Dendritic cell treated with granulocyte-macrophage colony-stimulating factor and Interleukin-4, amounts not matched to agents 40 ng/mL and 50 ng/mL, for 4 days (primary cell): ENCODE results near the gene MACROD2.

Experiments used
- H3K27ac Mint-ChIP-seq: one replicate; pipeline ENCODE4 v1.8.0; 2022; ENCODE audit warnings: mild to moderate bottlenecking, mixed read lengths
- H3K27me3 Mint-ChIP-seq: one replicate; pipeline ENCODE4 v1.8.0; 2022; ENCODE audit warnings: mild to moderate bottlenecking, mixed read lengths
- H3K36me3 Mint-ChIP-seq: one replicate; pipeline ENCODE4 v1.8.0; 2022; ENCODE audit warnings: low read depth, mixed read lengths
- H3K4me1 Mint-ChIP-seq: one replicate; pipeline ENCODE4 v1.8.0; 2022; ENCODE audit warnings: low read depth, mixed read lengths
- H3K4me3 Mint-ChIP-seq: one replicate; pipeline ENCODE4 v1.8.0; 2022; ENCODE audit warnings: mild to moderate bottlenecking, moderate library complexity, mixed read lengths
- H3K9me3 Mint-ChIP-seq: one replicate; pipeline ENCODE4 v1.8.0; 2022; ENCODE audit warnings: mixed read lengths
- intact Hi-C: fragments of 100-400 bp; cut with micrococcal nuclease; formaldehyde crosslinking; loops from one replicate; pipeline ENCODE4 v1.15.0; 2022

The MACROD2 gene

DNA sequence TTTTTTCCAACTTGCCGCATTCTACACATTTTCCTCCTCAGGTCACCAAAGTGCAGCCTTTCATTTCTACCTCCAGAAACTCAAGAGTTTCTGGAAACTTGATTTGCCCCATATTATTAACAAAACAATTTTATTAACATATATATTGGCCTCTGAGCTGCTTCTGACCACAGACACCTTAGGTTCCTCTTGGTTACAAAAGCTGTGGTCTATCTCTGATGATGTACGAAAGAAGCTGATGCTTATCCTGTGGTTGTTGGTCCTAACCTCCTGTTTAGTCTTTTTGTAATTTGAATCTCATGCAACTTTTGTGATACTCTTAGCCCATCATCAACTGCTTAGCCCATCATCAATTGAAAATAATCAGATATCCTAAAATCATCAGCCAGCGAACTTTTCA, 1842.2 kb downstream of the MACROD2 start:
- Mint-ChIP-seq H3K27ac (no peak overlapping the region), H3K4me3 (no peak overlapping the region), H3K36me3 (no peaks in the 10 kb centered on the region), H3K27me3 (no peaks in the 10 kb centered on the region), H3K4me1 (no peaks in the 10 kb centered on the region), H3K9me3 (peaks cover 16% of the 10 kb centered on the region)
- intact Hi-C loops, result no loop called here

DNA sequence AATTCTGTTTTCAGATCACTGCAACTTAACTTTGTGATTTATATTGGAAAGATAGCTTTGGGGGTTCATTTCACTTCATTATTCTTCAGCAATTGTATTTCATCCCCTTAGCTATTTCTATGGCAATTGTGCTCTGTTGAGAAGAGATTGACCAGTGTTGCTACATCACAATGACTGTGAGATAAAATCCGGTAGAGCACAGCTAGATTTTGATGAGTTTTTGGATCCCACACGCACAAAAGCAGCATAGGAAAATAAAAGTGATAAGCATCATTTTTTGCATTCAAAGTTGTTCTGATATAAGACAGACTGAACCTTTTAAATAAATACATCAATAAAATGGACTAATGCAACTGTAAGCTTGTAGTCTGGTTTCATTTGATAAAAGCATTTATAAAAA, 1843.2 kb downstream of the MACROD2 start:
- Mint-ChIP-seq H3K4me3 (no peak overlapping the region), H3K9me3 (peaks cover 16% of the 10 kb centered on the region), H3K36me3 (no peaks in the 10 kb centered on the region), H3K27ac (no peak overlapping the region), H3K4me1 (no peaks in the 10 kb centered on the region), H3K27me3 (no peaks in the 10 kb centered on the region)
- intact Hi-C loops, result no loop called here

DNA sequence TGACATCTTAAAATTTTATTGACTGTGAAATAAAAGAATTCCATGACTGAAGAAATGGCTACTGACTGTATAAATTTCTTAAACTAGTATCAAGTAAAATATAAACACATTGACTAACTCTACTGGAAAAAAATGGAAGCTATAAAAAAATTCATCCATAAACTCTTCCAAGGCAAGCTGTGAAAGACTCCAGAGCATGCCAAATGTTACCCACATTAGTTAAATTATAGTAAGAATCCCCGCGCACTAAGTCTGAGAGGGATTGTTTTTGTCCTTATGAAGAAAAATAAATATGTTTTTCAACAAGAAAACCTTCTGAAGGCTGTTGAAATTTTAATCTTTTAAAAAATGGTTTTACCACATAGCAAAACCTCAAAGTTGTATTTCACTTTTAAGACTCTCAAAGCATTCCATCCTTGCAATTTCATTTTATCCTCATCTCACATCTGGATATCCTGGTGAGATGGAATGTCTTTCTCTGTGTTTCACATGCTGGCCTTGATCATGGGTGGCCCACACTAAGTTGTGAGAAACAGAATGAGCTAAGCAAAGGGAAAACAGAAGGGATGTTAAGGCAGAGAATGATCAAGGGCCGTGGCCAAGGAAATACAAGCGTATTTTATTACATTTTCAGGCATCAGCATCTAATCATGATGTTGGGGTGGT, 1845.5 kb downstream of the MACROD2 start:
- no peak overlapping the region for H3K27ac Mint-ChIP-seq
- intact Hi-C loops, result no loop called here
- H3K9me3 Mint-ChIP-seq, result peaks cover 16% of the 10 kb centered on the region
- H3K4me1 Mint-ChIP-seq, result no peaks in the 10 kb centered on the region
- no peak overlapping the region for H3K4me3 Mint-ChIP-seq
- H3K27me3 Mint-ChIP-seq, result no peaks in the 10 kb centered on the region
- H3K36me3 Mint-ChIP-seq, result no peaks in the 10 kb centered on the region

DNA sequence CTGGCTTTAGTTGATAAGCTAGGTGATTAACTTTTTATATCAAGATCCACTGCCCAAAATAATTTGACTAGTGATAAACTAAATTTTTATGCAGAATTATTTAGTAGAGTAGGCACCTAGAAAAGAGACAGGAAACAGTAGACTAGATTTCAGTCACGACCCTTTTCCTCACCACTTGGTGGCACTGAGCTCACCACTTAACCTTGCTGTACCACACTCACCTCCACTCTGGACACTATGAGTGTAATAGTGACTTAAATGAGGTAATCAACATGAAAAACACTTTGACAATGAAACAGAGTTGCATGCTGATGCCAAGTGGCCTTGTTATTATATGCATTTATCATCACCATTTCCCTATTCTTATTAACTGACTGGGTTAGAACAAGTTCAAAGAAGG, 1847.6 kb downstream of the MACROD2 start:
- Mint-ChIP-seq H3K4me3 (no peak overlapping the region), H3K9me3 (peaks cover 16% of the 10 kb centered on the region), H3K27ac (no peak overlapping the region), H3K36me3 (no peaks in the 10 kb centered on the region), H3K4me1 (no peaks in the 10 kb centered on the region), H3K27me3 (no peaks in the 10 kb centered on the region)
- intact Hi-C loops, result no loop called here

DNA sequence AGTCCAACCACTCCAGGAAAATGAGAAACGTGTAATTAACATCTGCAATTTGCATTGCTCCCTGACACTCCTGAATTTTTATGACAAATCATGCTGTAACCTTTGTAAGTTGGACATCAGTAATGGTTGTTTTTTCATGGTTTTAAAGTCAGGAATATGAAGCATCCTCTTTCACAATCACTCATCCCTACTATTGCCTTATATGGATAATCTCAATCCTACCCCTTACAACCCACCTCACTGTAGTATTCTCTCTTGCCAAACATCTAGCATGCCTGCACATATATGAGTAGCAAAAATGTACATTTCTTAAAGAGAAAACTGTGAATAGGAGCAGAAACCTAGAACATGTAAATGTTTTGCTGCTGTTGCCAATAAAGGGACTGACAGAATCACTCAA, 1848.5 kb downstream of the MACROD2 start:
- Mint-ChIP-seq H3K9me3 (peaks cover 16% of the 10 kb centered on the region), H3K4me3 (no peak overlapping the region), H3K36me3 (no peaks in the 10 kb centered on the region), H3K4me1 (no peaks in the 10 kb centered on the region), H3K27ac (no peak overlapping the region), H3K27me3 (no peaks in the 10 kb centered on the region)
- intact Hi-C loops, result no loop called here

DNA sequence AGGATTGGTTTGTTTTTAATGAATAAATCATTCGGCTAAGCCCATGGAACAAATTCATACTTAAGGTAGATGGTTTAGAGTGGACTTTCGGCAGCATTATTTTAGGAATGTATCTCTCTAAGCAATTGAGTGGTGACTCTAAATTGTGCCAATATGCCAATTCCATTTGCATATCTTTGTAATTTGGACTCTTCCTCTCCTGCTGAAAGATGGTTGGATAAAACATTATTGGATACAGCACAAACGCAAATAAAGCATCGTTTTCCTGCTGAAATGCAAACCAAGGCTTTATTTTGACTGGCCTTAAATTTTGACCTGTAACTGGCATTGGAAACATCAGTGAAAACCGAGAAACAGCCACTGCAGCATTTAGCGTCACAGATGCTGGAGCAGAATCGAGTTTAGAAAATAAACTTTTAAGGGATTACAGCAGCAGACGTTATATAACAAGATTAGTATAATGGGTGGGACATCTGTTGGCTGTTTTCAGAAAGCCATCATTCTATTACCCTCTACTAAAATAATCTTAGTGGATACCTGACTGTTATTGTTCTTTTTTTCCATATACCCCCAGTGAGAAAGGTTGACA, 1852.0 kb downstream of the MACROD2 start:
- Mint-ChIP-seq H3K9me3 (no peaks in the 10 kb centered on the region), H3K27me3 (no peaks in the 10 kb centered on the region), H3K4me1 (no peaks in the 10 kb centered on the region), H3K36me3 (no peaks in the 10 kb centered on the region), H3K4me3 (no peak overlapping the region), H3K27ac (no peak overlapping the region)
- intact Hi-C loops, result no loop called here

DNA sequence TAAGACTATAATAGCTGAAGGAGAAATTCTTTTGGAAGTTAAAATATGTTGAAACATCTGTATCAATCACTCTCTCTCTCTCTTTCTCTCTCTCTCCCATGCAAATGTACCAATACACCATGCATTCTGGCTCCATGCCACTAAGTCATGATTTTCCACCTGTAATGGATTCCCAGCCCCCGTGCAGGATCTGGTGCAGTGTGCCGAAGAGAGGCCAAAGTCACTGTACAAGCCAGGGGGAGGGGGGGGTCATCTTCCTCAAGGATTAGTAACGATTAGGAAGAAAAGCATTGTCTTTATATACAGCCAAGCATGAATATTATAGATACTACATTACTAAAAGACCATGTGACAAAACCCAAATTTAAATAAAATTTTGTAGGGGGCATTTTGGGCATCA, 1852.8 kb downstream of the MACROD2 start:
- intact Hi-C loops, result no loop called here
- no peak overlapping the region for H3K4me3 Mint-ChIP-seq
- H3K4me1 Mint-ChIP-seq, result no peaks in the 10 kb centered on the region
- H3K27me3 Mint-ChIP-seq, result no peaks in the 10 kb centered on the region
- H3K36me3 Mint-ChIP-seq, result no peaks in the 10 kb centered on the region
- no peaks in the 10 kb centered on the region for H3K9me3 Mint-ChIP-seq
- H3K27ac Mint-ChIP-seq, result no peak overlapping the region

DNA sequence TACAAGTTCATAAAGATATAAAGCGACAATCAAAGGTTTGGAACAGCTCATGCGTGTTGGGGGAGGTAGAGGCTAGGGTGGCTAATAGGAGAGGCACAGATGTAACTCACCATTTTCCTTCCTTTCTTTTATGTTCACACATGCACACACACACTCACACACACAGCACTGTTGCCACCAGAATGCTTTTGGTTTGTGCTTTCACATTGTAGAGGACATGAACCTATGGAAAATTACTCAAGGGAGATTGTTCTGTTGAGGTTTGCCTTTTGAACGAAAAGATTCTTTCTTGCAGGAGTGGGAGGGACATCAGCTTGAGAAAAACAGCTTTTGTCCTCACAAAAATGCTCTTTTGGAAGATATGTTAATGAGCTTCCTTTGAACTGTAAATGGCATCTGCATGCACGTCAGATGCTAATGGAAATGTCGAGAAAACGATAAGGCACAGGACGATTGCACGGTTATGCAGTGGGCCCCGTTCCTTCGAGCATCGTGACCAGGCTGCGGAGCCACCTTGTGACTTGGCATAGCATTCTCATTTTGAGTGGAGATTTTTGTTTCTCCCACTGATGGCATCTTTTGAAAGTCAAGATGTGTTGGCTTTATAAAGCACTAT, 1853.8 kb downstream of the MACROD2 start:
- Mint-ChIP-seq H3K36me3 (no peaks in the 10 kb centered on the region), H3K4me3 (no peak overlapping the region), H3K27me3 (no peaks in the 10 kb centered on the region), H3K4me1 (no peaks in the 10 kb centered on the region), H3K27ac (no peak overlapping the region), H3K9me3 (no peaks in the 10 kb centered on the region)
- intact Hi-C loops, result no loop called here

DNA sequence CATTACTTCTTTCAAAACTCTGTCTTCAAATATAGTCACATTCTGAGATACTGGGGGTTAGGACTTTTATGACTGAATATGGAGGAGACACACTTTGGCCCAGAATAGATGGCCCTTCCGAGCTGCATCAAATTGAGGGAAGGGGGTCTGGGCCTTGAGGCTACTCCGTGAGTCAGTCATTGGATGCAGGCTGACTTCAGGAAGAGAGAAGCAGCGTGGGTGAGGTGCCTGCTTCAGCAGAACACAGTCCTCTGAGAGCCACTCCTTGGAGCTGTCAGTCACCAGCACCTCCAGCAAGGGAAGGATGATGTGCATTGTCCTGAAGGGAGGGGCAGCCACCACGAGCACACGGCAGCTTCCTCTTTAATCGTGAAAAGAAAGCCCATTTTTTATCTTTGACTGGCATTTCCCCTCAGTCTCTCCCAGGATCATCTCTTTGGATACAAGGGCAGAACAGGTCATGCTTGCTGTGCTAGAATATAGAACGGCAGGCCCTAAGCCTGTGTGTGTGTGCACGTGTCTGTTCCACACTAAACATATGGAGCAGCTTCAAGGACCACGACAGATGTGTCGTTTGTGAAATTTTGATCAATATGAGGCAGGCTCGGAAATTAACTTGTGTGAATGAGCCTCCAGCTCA, 1856.4 kb downstream of the MACROD2 start:
- no peaks in the 10 kb centered on the region for H3K27me3 Mint-ChIP-seq
- H3K36me3 Mint-ChIP-seq, result no peaks in the 10 kb centered on the region
- no peaks in the 10 kb centered on the region for H3K9me3 Mint-ChIP-seq
- intact Hi-C loops, result no loop called here
- H3K27ac Mint-ChIP-seq, result no peak overlapping the region
- H3K4me1 Mint-ChIP-seq, result no peaks in the 10 kb centered on the region
- H3K4me3 Mint-ChIP-seq, result no peak overlapping the region

DNA sequence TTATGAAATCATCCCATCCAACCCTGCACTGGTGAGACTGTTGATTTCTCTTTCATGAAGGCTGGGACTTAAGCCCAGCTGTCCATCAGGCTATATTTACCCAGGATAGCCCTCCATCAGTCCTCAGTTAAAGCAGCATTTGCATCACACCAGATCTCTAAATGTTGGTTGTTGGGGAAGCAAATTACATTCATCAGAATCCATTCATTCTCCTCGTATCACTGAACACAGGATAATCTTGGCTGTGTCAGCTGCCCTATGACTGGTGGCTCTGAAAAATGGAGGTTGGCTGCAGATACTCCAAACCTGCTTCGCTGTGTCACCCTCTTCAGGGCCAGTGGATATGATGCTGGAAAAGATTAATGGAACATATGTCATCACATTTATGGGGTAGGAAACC, 1859.6 kb downstream of the MACROD2 start:
- H3K36me3 Mint-ChIP-seq, result no peaks in the 10 kb centered on the region

DNA sequence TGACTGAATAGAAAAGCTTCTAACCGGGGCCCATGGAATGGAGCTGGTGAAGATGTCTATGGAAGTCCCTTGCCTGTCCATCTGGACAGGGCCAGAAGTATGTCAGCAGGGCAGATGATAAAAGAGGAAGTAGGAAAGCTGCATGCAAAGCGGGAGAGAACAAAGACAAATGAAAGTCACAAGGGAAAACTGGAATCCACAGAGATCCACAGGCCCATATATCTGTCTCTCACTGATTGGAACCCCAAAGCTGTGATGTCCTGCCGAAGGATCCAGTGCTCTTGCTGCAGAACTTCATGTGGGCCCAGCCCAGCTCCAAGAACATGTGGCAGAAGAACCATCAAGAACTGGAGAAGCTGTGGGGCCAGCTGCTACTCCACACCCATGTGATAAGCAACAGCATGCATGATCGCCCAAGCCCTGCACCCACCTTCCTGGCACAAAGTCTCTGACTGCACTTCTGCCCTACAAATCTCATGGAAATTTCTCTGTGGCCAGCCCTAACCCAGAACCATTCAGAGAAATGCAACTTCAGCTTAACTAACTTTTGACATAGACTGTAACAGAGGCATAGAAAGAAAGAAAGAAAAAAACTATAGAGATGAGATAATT, 1862.0 kb downstream of the MACROD2 start:
- Mint-ChIP-seq H3K27ac (no peak overlapping the region), H3K36me3 (no peaks in the 10 kb centered on the region), H3K4me3 (no peak overlapping the region), H3K4me1 (no peaks in the 10 kb centered on the region), H3K27me3 (no peaks in the 10 kb centered on the region), H3K9me3 (no peaks in the 10 kb centered on the region)
- intact Hi-C loops, result no loop called here

More for the DNA sequence above, 1859.6 kb downstream of the MACROD2 start:
- H3K27ac Mint-ChIP-seq, result no peak overlapping the region
- H3K4me1 Mint-ChIP-seq, result no peaks in the 10 kb centered on the region
- H3K4me3 Mint-ChIP-seq, result no peak overlapping the region
- H3K9me3 Mint-ChIP-seq, result no peaks in the 10 kb centered on the region
- no peaks in the 10 kb centered on the region for H3K27me3 Mint-ChIP-seq
- intact Hi-C loops, result no loop called here

DNA sequence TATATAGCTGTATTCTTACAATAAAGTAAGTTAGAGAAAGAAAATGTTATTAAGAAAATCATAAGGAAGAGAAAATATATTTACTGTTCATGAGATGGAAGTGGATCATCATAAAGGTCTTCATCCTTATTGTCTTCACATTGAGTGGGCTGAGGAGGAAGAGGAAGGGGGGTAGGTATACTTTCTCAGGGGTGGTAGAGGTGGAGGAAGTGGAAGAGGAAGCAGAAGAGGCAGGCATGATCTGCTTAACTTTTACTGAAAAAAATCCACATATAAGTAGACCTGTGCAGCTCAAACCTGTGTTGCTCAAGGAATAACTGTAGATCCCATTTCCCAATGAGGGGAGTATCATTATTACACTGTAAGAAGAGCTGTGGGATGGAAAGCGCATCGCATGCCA, 1863.7 kb downstream of the MACROD2 start:
- Mint-ChIP-seq H3K36me3 (no peaks in the 10 kb centered on the region), H3K4me1 (no peaks in the 10 kb centered on the region), H3K27ac (no peak overlapping the region), H3K9me3 (no peaks in the 10 kb centered on the region), H3K4me3 (no peak overlapping the region), H3K27me3 (no peaks in the 10 kb centered on the region)
- intact Hi-C loops, result no loop called here

DNA sequence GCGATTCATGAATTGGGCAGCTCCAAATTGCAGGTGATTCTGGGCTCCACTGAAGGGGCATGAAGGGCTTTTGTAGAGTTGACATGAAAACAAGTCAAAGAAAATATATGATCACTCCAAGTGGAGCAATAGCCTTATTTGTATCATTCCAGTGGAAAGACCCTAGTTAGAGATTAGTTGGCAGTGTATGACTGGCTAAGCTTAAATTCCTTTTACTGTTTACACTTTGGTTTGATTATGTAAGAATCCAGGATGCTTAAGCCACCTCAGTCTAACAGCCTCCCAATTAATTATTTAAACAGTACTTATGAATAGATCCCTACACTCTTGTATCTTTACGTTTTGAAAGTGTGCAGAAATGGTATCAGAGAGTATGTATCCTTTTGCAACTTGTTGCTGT, 1865.5 kb downstream of the MACROD2 start:
- Mint-ChIP-seq H3K36me3 (no peaks in the 10 kb centered on the region), H3K27me3 (no peaks in the 10 kb centered on the region), H3K4me1 (no peaks in the 10 kb centered on the region), H3K9me3 (peaks cover 5% of the 10 kb centered on the region), H3K27ac (no peak overlapping the region), H3K4me3 (no peak overlapping the region)
- intact Hi-C loops, result no loop called here

DNA sequence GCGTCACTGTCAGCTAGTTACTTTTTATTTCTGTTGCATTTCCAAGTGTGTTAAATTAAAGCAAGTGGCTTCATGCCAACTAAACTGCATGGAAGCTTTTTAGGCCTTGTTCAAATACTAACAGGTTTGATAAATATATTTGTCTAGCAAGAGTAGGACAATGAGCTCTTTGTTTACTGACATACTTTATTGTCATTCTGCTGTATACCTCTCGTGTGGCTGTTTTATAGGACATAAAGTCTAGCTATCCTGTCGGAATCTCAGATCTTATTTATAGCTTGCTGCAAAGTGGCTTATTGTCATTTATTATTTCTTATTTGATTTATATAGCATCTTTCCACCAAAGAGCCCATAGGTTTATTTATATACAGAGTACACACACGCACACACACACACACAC, 1866.9 kb downstream of the MACROD2 start:
- no peaks in the 10 kb centered on the region for H3K36me3 Mint-ChIP-seq
- H3K27ac Mint-ChIP-seq, result no peak overlapping the region
- intact Hi-C loops, result no loop called here
- H3K9me3 Mint-ChIP-seq, result peaks cover 5% of the 10 kb centered on the region
- no peaks in the 10 kb centered on the region for H3K4me1 Mint-ChIP-seq
- H3K27me3 Mint-ChIP-seq, result no peaks in the 10 kb centered on the region
- no peak overlapping the region for H3K4me3 Mint-ChIP-seq
